Upper lobe of right lung (tissue), 1 donor: ENCODE data around the gene SLC2A14. TPM values are rescaled to one million over a fixed set of nuclear protein-coding genes. Genes with fewer than 3 reads are reported as not detected.
"Not testable (repeated sequence)": the region's sequence is repeated elsewhere in the genome, so short reads cannot be mapped to it uniquely, and the experiment has no call there.

Experiments used
- ATAC-seq: fragments of 200-7000 bp; cut with Tn5 transposase; one replicate; pipeline ENCODE4 v1.9.1; 2020; ENCODE audit warnings: mild to moderate bottlenecking, moderate library complexity
- DNase-seq: peaks from one replicate; pipeline ENCODE4 v3.0.0-alpha.2; 2020
- H3K27ac ChIP-seq: fragments of 200-600 bp; one replicate; pipeline ENCODE4 v1.8.0; 2022
- H3K27me3 ChIP-seq: fragments of 200-600 bp; one replicate; pipeline ENCODE4 v1.8.0; 2022; ENCODE audit warnings: mild to moderate bottlenecking
- H3K36me3 ChIP-seq: fragments of 200-600 bp; one replicate; pipeline ENCODE4 v1.8.0; 2022
- H3K4me1 ChIP-seq: fragments of 200-600 bp; one replicate; pipeline ENCODE4 v1.8.0; 2022
- H3K4me3 ChIP-seq: fragments of 200-600 bp; one replicate; pipeline ENCODE4 v1.8.0; 2022; ENCODE audit warnings: mild to moderate bottlenecking
- H3K9me3 ChIP-seq: fragments of 200-600 bp; one replicate; pipeline ENCODE4 v1.8.0; 2022
- CTCF ChIP-seq: fragments of 200-600 bp; IDR thresholded peaks from one replicate; pipeline ENCODE4 v1.8.0; 2022; ENCODE audit warnings: antibody characterized with exemption
- intact Hi-C: fragments of 100-400 bp; cut with DNase I; formaldehyde crosslinking; loops from one replicate; pipeline ENCODE4 v1.11.0; 2022
- total RNA-seq: library from RNA; stranded (reverse); fragmentation: NEBNext Ultra II Directional; extraction: Animal tissue kit (Norgen Biotek cat#: 25700); gene quantifications from one replicate; pipeline ENCODE4 v1.2.1, GENCODE V29; 2021
- donor health status: DM: no; HTN: yes; CAD: no; lungs with severe emphysema.

SLC2A14 gene
- total RNA-seq, 1 donor from 2014 or later, result not detected

GRCh38 chr12:7844116-7844515, 28.6 kb downstream of the SLC2A14 start:
- DNase-seq, result no peak
- no peaks in the 10 kb centered on the region for H3K4me1 ChIP-seq
- no peaks in the 10 kb centered on the region for H3K27me3 ChIP-seq
- intact Hi-C loops, result no loop called here
- no peak for TF ChIP-seq CTCF
- ATAC-seq, result no peak
- no peaks in the 10 kb centered on the region for H3K36me3 ChIP-seq
- no peak overlapping the region for H3K4me3 ChIP-seq
- no peak overlapping the region for H3K27ac ChIP-seq
- no peaks in the 10 kb centered on the region for H3K9me3 ChIP-seq

- H3K4me3 ChIP-seq, H3K27ac ChIP-seq, DNase-seq, H3K9me3 ChIP-seq, H3K36me3 ChIP-seq, H3K27me3 ChIP-seq, intact Hi-C loops, H3K4me1 ChIP-seq: not testable (repeated sequence)
- peak; percentile 79 for ATAC-seq
Measured at GRCh38 chr12:7843583-7843982, 29.1 kb downstream of the SLC2A14 start.

GRCh38 chr12:7843149-7843548, 29.6 kb downstream of the SLC2A14 start:
- H3K36me3 ChIP-seq, ATAC-seq, H3K4me3 ChIP-seq, H3K4me1 ChIP-seq, DNase-seq, H3K27ac ChIP-seq, intact Hi-C loops, H3K27me3 ChIP-seq, H3K9me3 ChIP-seq: not testable (repeated sequence)

GRCh38 chr12:7842444-7842843, 30.3 kb downstream of the SLC2A14 start:
- H3K27me3 ChIP-seq, H3K9me3 ChIP-seq, H3K4me3 ChIP-seq, ATAC-seq, intact Hi-C loops, H3K4me1 ChIP-seq, DNase-seq, H3K36me3 ChIP-seq, H3K27ac ChIP-seq: not testable (repeated sequence)

GRCh38 chr12:7839848-7840247, 32.9 kb downstream of the SLC2A14 start:
- H3K27ac ChIP-seq, H3K36me3 ChIP-seq, H3K9me3 ChIP-seq, H3K4me3 ChIP-seq, H3K4me1 ChIP-seq, ATAC-seq, H3K27me3 ChIP-seq, DNase-seq, intact Hi-C loops: not testable (repeated sequence)

- H3K9me3 ChIP-seq, H3K4me3 ChIP-seq, intact Hi-C loops, H3K36me3 ChIP-seq, H3K27ac ChIP-seq, H3K4me1 ChIP-seq, H3K27me3 ChIP-seq, DNase-seq: not testable (repeated sequence)
- ATAC-seq, result peak; percentile 31
Measured at GRCh38 chr12:7839226-7839625, 33.5 kb downstream of the SLC2A14 start.

GRCh38 chr12:7837366-7837765, 35.3 kb downstream of the SLC2A14 start:
- Histone ChIP-seq H3K36me3 (no peaks in the 10 kb centered on the region), H3K9me3 (no peaks in the 10 kb centered on the region), H3K27me3 (no peaks in the 10 kb centered on the region), H3K4me3 (no peak overlapping the region), H3K4me1 (no peaks in the 10 kb centered on the region), H3K27ac (no peak overlapping the region)
- ATAC-seq, result peak; percentile 36
- intact Hi-C loops, result no loop called here
- peak; percentile 79 for DNase-seq
- no peak for TF ChIP-seq CTCF

GRCh38 chr12:7835766-7836165, 36.9 kb downstream of the SLC2A14 start:
- ATAC-seq (no peak), DNase-seq (no peak)
- no peak for TF ChIP-seq CTCF
- Histone ChIP-seq H3K9me3 (no peaks in the 10 kb centered on the region), H3K36me3 (no peaks in the 10 kb centered on the region), H3K27ac (no peak overlapping the region), H3K4me1 (no peaks in the 10 kb centered on the region), H3K4me3 (no peak overlapping the region), H3K27me3 (peaks cover 6% of the 10 kb centered on the region)
- intact Hi-C loops, result no loop called here
